Omental fat pad (tissue), 4 donors: ENCODE measurements around the gene KMT2E. TPM values are rescaled to one million over a fixed set of nuclear protein-coding genes. Genes with fewer than 3 reads are reported as not detected.
"Not testable (repeated sequence)": the region's sequence is repeated elsewhere in the genome, so short reads cannot be mapped to it uniquely, and the experiment has no call there.

Experiments
- ATAC-seq: fragments of 150-250 bp; one replicate; pipeline ENCODE4 v1.9.1; 2016; ENCODE audit warnings: mild to moderate bottlenecking, moderate library complexity; ENCODE audit not compliant: low FRiP score
- DNase-seq: peaks from one replicate; pipeline ENCODE4 v3.0.0-alpha.2; 2019; ENCODE audit warnings: low spot score
- CTCF ChIP-seq, 3 donors: fragments of 450-650 bp; IDR thresholded peaks; one replicate each; pipeline ENCODE4 v1.5.1; 2016 to 2017; ENCODE audit warnings: antibody characterized with exemption in 3 of 3, mild to moderate bottlenecking in 3 of 3, moderate library complexity in 2 of 3
- total RNA-seq, 4 donors: library from RNA; depleted of rRNA; stranded (reverse); fragments of >200 nt; gene quantifications; one replicate each; pipeline ENCODE4 v1.1.0, GENCODE V29; 2016

Gene KMT2E
- total RNA-seq, 4 donors from 2014 or later: 75.3 to 124 (median 101) TPM

- TF ChIP-seq CTCF (IDR thresholded peaks at IDR 0.05): no peak
- DNase-seq: peak; percentile 53
- peak; percentile 87 for ATAC-seq
Measured at GRCh38 chr7:105003275-105003674, 10.7 kb upstream of the KMT2E start.

DNA sequence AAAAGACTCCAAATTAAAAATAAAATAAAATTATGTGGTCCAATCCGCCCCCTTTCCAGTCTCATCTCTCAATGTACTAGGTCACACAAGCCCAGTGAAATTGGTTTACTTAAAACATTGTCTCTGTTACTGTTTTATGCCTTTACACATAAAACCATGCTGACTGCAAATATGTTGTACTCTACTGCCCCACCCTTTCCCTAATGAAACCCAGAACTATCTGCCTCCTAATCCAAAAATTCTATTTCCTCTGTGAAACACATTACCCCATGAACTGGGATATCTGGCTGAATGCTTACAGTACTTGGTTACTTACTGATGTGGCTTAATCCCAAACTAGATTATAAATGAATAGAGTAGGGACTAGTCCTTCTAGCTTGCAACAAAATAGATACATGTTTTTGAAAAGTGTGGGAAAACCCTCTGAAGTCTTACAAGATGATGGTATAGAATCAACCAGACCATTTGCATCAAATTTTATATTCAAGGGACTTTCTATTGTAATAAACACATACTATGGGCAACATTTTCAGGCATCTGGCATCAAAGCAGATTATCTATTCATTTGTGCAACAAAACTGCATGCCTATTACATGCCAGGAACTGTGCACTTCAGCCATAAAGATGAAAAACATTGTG is 10.0 kb upstream of the KMT2E start:
- no peak for TF ChIP-seq CTCF (IDR thresholded peaks at IDR 0.05)
- ATAC-seq: no peak
- DNase-seq: no peak

- not testable (repeated sequence) for DNase-seq, ATAC-seq
Measured at GRCh38 chr7:105005006-105005405, 9.0 kb upstream of the KMT2E start.

- ATAC-seq, DNase-seq: not testable (repeated sequence)
Measured at GRCh38 chr7:105005486-105005885, 8.5 kb upstream of the KMT2E start.

GRCh38 chr7:105006367-105007136 is 7.5 kb upstream of the KMT2E start:
- TF ChIP-seq CTCF (IDR thresholded peaks at IDR 0.05): no peak
- DNase-seq (no peak), ATAC-seq (no peak)

DNA sequence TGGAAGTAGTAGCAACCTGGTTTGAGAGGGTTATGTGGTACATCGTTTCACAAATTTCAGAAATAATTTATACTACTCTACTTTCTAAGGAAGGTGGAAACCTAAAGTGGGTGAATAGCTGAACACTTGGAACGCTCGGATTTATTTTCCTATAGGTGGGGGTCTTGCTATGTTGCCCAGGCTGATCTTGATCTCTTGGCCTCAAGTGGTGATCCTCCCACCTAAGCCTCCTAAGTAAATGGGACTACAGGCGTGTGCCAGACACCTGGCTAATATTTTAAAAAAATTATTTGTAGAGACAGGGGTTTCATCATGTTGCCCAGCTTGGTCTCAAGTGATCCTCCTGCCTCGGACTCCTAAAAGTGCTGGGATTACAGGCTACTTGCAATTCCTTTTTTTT is 6.7 kb upstream of the KMT2E start:
- no peak for DNase-seq
- no peak for TF ChIP-seq CTCF (IDR thresholded peaks at IDR 0.05)
- no peak for ATAC-seq

GRCh38 chr7:105009667-105010503 is 4.1 kb upstream of the KMT2E start:
- no peak for TF ChIP-seq CTCF (IDR thresholded peaks at IDR 0.05)
- no peak for DNase-seq
- no peak for ATAC-seq
